Endothelial cell of umbilical vein (primary cell): ENCODE results near the gene DCAF10. TPM values are rescaled to one million over a fixed set of nuclear protein-coding genes. Genes with fewer than 3 reads are reported as not detected.
A peak's percentile ranks its signal among the peaks of the same experiment; 100 is the strongest.

Experiments
- BruUV-seq: library from RNA; stranded (reverse); fragments of 400-500 nt; replicated peaks from 2 replicates; lab custom pipeline; 2021; lab: Mats Ljungman, UMichigan
- CTCF ChIA-PET: fragments of 300-600, 350-600 bp; sonication (Branson Sonifier 250); formaldehyde crosslinking; loops from one replicate; lab custom pipeline; 2021; ENCODE audit warnings: antibody characterized with exemption, inconsistent platforms; lab: Charles Lee
- POLR2A ChIA-PET: fragments of 300-600, 350-600 bp; sonication (Branson Sonifier 250); formaldehyde crosslinking; loops from one replicate; lab custom pipeline; 2021; ENCODE audit warnings: antibody characterized with exemption, inconsistent platforms; lab: Charles Lee
- DNase-seq: peaks from one replicate; pipeline ENCODE4 v3.0.0-alpha.2; 2011; ENCODE audit warnings: low read depth, low spot score
- FAIRE-seq: peaks from 2 replicates; lab custom pipeline; 2011; peaks lifted over from hg19 to GRCh38; lab: Jason Lieb, UNC
- H2AFZ ChIP-seq: 2 replicates; pipeline ENCODE4 v1.6.0; 2012; ENCODE audit warnings: low read depth, low read length, control low read depth, inconsistent platforms
- H3K27ac ChIP-seq: 2 replicates; pipeline ENCODE4 v1.5.1; 2011; ENCODE audit warnings: low read depth, mild to moderate bottlenecking, control low read depth, low read length, moderate library complexity; ENCODE audit not compliant: insufficient read depth
- H3K27me3 ChIP-seq, 2 experiments: 2 replicates each; pipeline versions ENCODE4 v1.6.0 to v1.6.1; 2011; ENCODE audit warnings: low read length in 2 of 2, mixed read lengths in 1 of 2; ENCODE audit not compliant: control insufficient read depth in 2 of 2, insufficient read depth in 2 of 2
- H3K36me3 ChIP-seq, 2 experiments: 2 replicates in 1 of 2; 3 replicates in 1 of 2; pipeline ENCODE4 v1.5.1; 2011; ENCODE audit warnings: low read length in 2 of 2, mild to moderate bottlenecking in 1 of 2, moderate library complexity in 1 of 2; ENCODE audit not compliant: control insufficient read depth in 2 of 2, insufficient read depth in 2 of 2; ENCODE audit errors: extremely low read depth in 1 of 2
- H3K4me1 ChIP-seq: 3 replicates; pipeline ENCODE4 v1.5.1; 2011; ENCODE audit warnings: mild to moderate bottlenecking, low read length; ENCODE audit not compliant: control insufficient read depth, insufficient read depth; ENCODE audit errors: extremely low read depth
- H3K4me2 ChIP-seq: 2 replicates; pipeline ENCODE4 v1.6.1; 2011; ENCODE audit warnings: low read length, control low read depth, mixed read lengths; ENCODE audit not compliant: insufficient read depth
- H3K4me3 ChIP-seq, 3 experiments: fragments of 200-600 bp in 1 of 3; sonication (generic), shearing (Covaris generic) in 1 of 3; replicated peaks in 1 of 3; 2 replicates each; pipeline ENCODE4 v1.5.1; 2011 to 2016; ENCODE audit warnings: control low read depth in 3 of 3, low read length in 3 of 3, mild to moderate bottlenecking in 2 of 3, inconsistent platforms in 1 of 3, low read depth in 1 of 3, moderate library complexity in 1 of 3; ENCODE audit not compliant: insufficient read depth in 1 of 3
- H3K79me2 ChIP-seq: 2 replicates; pipeline ENCODE4 v1.6.0; 2012; ENCODE audit warnings: low read length, inconsistent platforms; ENCODE audit not compliant: control insufficient read depth, insufficient read depth
- H3K9ac ChIP-seq: replicated peaks from 2 replicates; pipeline ENCODE3; 2011; ENCODE audit warnings: low read length, control low read depth; ENCODE audit not compliant: insufficient read depth; ENCODE audit errors: extremely low read depth
- H3K9me1 ChIP-seq: replicated peaks from 3 replicates; pipeline ENCODE4 v1.6.0; 2011; ENCODE audit warnings: mild to moderate bottlenecking, low read length; ENCODE audit not compliant: control insufficient read depth, insufficient read depth; ENCODE audit errors: extremely low read depth
- H3K9me3 ChIP-seq: replicated peaks from 2 replicates; pipeline ENCODE4 v1.5.1; 2012; ENCODE audit warnings: low read length, inconsistent platforms; ENCODE audit not compliant: control insufficient read depth, insufficient read depth
- H4K20me1 ChIP-seq: replicated peaks from 2 replicates; pipeline ENCODE3; 2011; ENCODE audit warnings: mild to moderate bottlenecking, low read length; ENCODE audit not compliant: control insufficient read depth, insufficient read depth; ENCODE audit errors: extremely low read depth
- CTCF ChIP-seq, 2 donors: IDR thresholded peaks; 1 replicate in 1 of 2; 2 replicates in 1 of 2; pipeline ENCODE4 v1.5.1; 2011; ENCODE audit warnings: low read length in 2 of 2, mild to moderate bottlenecking in 2 of 2, moderate library complexity in 2 of 2, control low read depth in 1 of 2, inconsistent platforms in 1 of 2, low read depth in 1 of 2; ENCODE audit not compliant: insufficient read depth in 1 of 2; ENCODE audit errors: extremely low read depth in 1 of 2
- EZH2 ChIP-seq: IDR thresholded peaks from 2 replicates; pipeline ENCODE4 v1.6.1; 2012; ENCODE audit warnings: borderline replicate concordance, low read depth, mild to moderate bottlenecking, moderate library complexity, low read length, inconsistent platforms; ENCODE audit not compliant: severe bottlenecking
- FOS ChIP-seq: IDR thresholded peaks from 2 replicates; pipeline ENCODE4 v1.6.1; 2011; ENCODE audit warnings: mild to moderate bottlenecking, low read length, moderate library complexity, borderline replicate concordance; ENCODE audit not compliant: insufficient read depth
- GATA2 ChIP-seq: IDR thresholded peaks from 2 replicates; pipeline ENCODE4 v1.7.0; 2011; ENCODE audit warnings: low read depth, mild to moderate bottlenecking, moderate library complexity, mixed read lengths, low read length; ENCODE audit not compliant: insufficient read length, insufficient read depth
- JUN ChIP-seq: IDR thresholded peaks from 2 replicates; pipeline ENCODE4 v1.6.1; 2011; ENCODE audit warnings: borderline replicate concordance, low read depth; ENCODE audit not compliant: insufficient read length, insufficient read depth
- MAX ChIP-seq: IDR thresholded peaks from 2 replicates; pipeline ENCODE4 v1.6.1; 2011; ENCODE audit not compliant: insufficient read depth, insufficient read length
- MYC ChIP-seq: IDR thresholded peaks from one replicate; pipeline ENCODE4 v1.6.1; 2011; ENCODE audit warnings: mild to moderate bottlenecking, low read depth, low read length
- POLR2A ChIP-seq: IDR thresholded peaks from 2 replicates; pipeline ENCODE4 v1.6.1; 2012; ENCODE audit warnings: low read depth, mild to moderate bottlenecking, control low read depth, low read length
- POLR2AphosphoS5 ChIP-seq: IDR thresholded peaks from 2 replicates; pipeline ENCODE4 v1.6.1; 2012; ENCODE audit warnings: low read depth, mild to moderate bottlenecking, control low read depth, low read length, moderate library complexity; ENCODE audit not compliant: insufficient read depth
- dilution Hi-C: fragments of 300-500 bp; cut with MboI; formaldehyde crosslinking; loops from one replicate; pipeline ENCODE4 v1.15.0; 2019; ENCODE audit warnings: low sequenced_read_pairs; ENCODE audit not compliant: extremely low pct_ligation_motif_present
- intact Hi-C: fragments of 100-400 bp; cut with micrococcal nuclease; formaldehyde crosslinking; loops from one replicate; pipeline ENCODE4 v1.10.0; 2022
- polyA plus RNA-seq, 4 experiments: library from polyadenylated mRNA; depleted of rRNA in 3 of 4; stranded (reverse) in 3 of 4; unstranded in 1 of 4; fragments of >200 nt; gene quantifications; 2 replicates each; pipeline versions ENCODE4 v1.2.1 to v1.2.3, GENCODE V29; 2011 to 2012; ENCODE audit warnings: missing spikeins in 1 of 4
- total RNA-seq: library from RNA; stranded (reverse); gene quantifications from 2 replicates; pipeline ENCODE4 v1.2.3, GENCODE V29; 2021

The DCAF10 gene
- total and polyA plus RNA-seq, 2 donors (not counting 3 experiments of a cell fraction or from before 2014, with no cell fraction given): 13.1 to 21.5 TPM

GRCh38 chr9:37775216-37775919 lies 25.2 kb upstream of the DCAF10 start:
- dilution Hi-C loops (no loop called here), intact Hi-C loops (no loop called here)
- no peak overlapping the region for H3K4me2 ChIP-seq
- ChIA-PET POLR2A (no interaction called here), CTCF (interaction anchor here (1.2 to 1.7 kb wide), 3 partner anchors 9 to 21 kb away, joined by 3 to 5 read pairs (median 4); partner anchors contain the start of gene EXOSC3)
- no peak for FAIRE-seq
- H3K79me2 ChIP-seq: no peaks in the 10 kb centered on the region
- H4K20me1 ChIP-seq: no peaks in the 10 kb centered on the region
- TF ChIP-seq POLR2A: peak; percentile 46
- TF ChIP-seq FOS: no peak
- H3K4me1 ChIP-seq: no peaks in the 10 kb centered on the region
- DNase-seq: no peak
- no peaks in the 10 kb centered on the region for H3K9me3 ChIP-seq
- no peak overlapping the region for H3K9ac ChIP-seq
- no peaks in the 10 kb centered on the region for H3K9me1 ChIP-seq
- peaks cover 9 to 12% of the 10 kb centered on the region in 2 experiments for H3K36me3 ChIP-seq
- BruUV-seq: no TSS peak
- no peak overlapping the region for H3K4me3 ChIP-seq
- no peaks in the 10 kb centered on the region for H3K27me3 ChIP-seq
- H2AFZ ChIP-seq: no peak overlapping the region
- no peak overlapping the region for H3K27ac ChIP-seq

- TF ChIP-seq GATA2: no peak
- TF ChIP-seq MAX: no peak
- TF ChIP-seq MYC: no peak
- TF ChIP-seq CTCF (IDR thresholded peaks at IDR 0.05; ENCODE audit: extremely low read depth in 1 of 2, insufficient read depth in 1 of 2, low read depth in 1 of 2, low read length in 2 of 2): no peak
- no peak for TF ChIP-seq POLR2A
- no peak for TF ChIP-seq EZH2
- no peak for TF ChIP-seq JUN
- no peak for TF ChIP-seq FOS
- no peak for TF ChIP-seq POLR2AphosphoS5
- H3K9me3 ChIP-seq: no peaks in the 10 kb centered on the region
- DNase-seq (no peak), FAIRE-seq (no peak)
- H3K4me3 ChIP-seq: no peak overlapping the region
- H3K4me1 ChIP-seq: no peaks in the 10 kb centered on the region
- ChIA-PET POLR2A (no interaction called here), CTCF (no interaction called here)
- dilution Hi-C loops: no loop called here
- intact Hi-C loops: no loop called here
- H3K27me3 ChIP-seq: no peaks in the 10 kb centered on the region
- no peak overlapping the region for H3K4me2 ChIP-seq
- H2AFZ ChIP-seq: no peak overlapping the region
- H3K79me2 ChIP-seq: no peaks in the 10 kb centered on the region
- H3K27ac ChIP-seq: no peak overlapping the region
- no peaks in the 10 kb centered on the region for H3K9me1 ChIP-seq
- BruUV-seq: no TSS peak
- no peaks in the 10 kb centered on the region for H4K20me1 ChIP-seq
- H3K36me3 ChIP-seq: peaks cover 9 to 17% of the 10 kb centered on the region in 2 experiments
- H3K9ac ChIP-seq: no peak overlapping the region
Measured at GRCh38 chr9:37776328-37776727, 24.3 kb upstream of the DCAF10 start.
